ENCODE measurements around the gene SHMT2. TPM values are rescaled to one million over a fixed set of nuclear protein-coding genes. Genes with fewer than 3 reads are reported as not detected.

The SHMT2 gene
- total and polyA plus RNA-seq, 2 donors (not counting 3 experiments of a cell fraction or from before 2014, with no cell fraction given) = 155 to 243 TPM

DNA sequence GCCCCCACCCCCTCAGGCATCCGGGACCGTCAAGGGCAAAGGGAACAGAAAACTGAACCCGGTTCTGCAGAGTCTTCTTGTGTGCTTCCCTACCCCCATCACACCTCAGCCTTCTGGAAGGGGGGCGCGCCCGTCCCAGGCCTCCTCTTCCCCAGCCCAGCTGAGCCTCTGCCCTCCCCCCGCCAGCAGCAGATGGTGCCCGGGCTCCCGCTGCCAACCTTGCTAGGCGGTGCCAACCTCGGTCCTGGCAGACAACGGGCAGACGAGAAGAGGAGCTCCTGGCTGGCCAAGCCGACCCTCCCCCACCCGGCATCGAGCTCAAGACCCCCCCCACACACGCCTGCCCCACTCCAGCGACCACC, 12.8 kb downstream of the SHMT2 start:
- BruUV-seq (replicated peaks) = no TSS peak
- H3K27ac ChIP-seq (ENCODE audit: insufficient read depth, low read depth, low read length) = no peak overlapping the region
- H3K9me3 ChIP-seq (replicated peaks; ENCODE audit: control insufficient read depth, insufficient read depth, low read length) = no peaks in the 10 kb centered on the region
- no peak overlapping the region for H3K4me3 ChIP-seq (replicated peaks in 1 of 3; ENCODE audit: insufficient read depth in 1 of 3, low read depth in 1 of 3, low read length in 3 of 3)
- dilution Hi-C loops (cut with MboI; ENCODE audit: extremely low pct_ligation_motif_present, low sequenced_read_pairs) = no loop called here
- H3K27me3 ChIP-seq (ENCODE audit: control insufficient read depth in 2 of 2, insufficient read depth in 2 of 2, low read length in 2 of 2) = peaks cover 47 to 48% of the 10 kb centered on the region in 2 experiments
- POLR2A ChIA-PET = interaction anchor here (0.9 to 1.5 kb wide), 2 partner anchors 13 to 29 kb away, joined by 3 to 4 read pairs; partner anchors contain the start of gene SHMT2
- TF ChIP-seq, protein P1, sequence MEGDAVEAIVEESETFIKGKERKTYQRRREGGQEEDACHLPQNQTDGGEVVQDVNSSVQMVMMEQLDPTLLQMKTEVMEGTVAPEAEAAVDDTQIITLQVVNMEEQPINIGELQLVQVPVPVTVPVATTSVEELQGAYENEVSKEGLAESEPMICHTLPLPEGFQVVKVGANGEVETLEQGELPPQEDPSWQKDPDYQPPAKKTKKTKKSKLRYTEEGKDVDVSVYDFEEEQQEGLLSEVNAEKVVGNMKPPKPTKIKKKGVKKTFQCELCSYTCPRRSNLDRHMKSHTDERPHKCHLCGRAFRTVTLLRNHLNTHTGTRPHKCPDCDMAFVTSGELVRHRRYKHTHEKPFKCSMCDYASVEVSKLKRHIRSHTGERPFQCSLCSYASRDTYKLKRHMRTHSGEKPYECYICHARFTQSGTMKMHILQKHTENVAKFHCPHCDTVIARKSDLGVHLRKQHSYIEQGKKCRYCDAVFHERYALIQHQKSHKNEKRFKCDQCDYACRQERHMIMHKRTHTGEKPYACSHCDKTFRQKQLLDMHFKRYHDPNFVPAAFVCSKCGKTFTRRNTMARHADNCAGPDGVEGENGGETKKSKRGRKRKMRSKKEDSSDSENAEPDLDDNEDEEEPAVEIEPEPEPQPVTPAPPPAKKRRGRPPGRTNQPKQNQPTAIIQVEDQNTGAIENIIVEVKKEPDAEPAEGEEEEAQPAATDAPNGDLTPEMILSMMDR (IDR thresholded peaks at IDR 0.05; ENCODE audit: extremely low read depth in 1 of 2, insufficient read depth in 1 of 2, low read depth in 1 of 2, low read length in 2 of 2) = no peak
- TF ChIP-seq MYC (IDR thresholded peaks at IDR 0.05; ENCODE audit: low read depth, low read length) (no peak), EZH2 (IDR thresholded peaks at IDR 0.05; ENCODE audit: borderline replicate concordance, low read depth, low read length, severe bottlenecking) (no peak), FOS (IDR thresholded peaks at IDR 0.05; ENCODE audit: borderline replicate concordance, insufficient read depth, low read length) (no peak), POLR2AphosphoS5 (IDR thresholded peaks at IDR 0.05; ENCODE audit: insufficient read depth, low read depth, low read length) (no peak), JUN (IDR thresholded peaks at IDR 0.05; ENCODE audit: borderline replicate concordance, insufficient read depth, insufficient read length, low read depth) (no peak), POLR2A (IDR thresholded peaks at IDR 0.05; ENCODE audit: low read depth, low read length) (no peak), GATA2 (IDR thresholded peaks at IDR 0.05; ENCODE audit: insufficient read depth, insufficient read length, low read depth, low read length) (no peak)
- TF ChIP-seq, protein P2, sequence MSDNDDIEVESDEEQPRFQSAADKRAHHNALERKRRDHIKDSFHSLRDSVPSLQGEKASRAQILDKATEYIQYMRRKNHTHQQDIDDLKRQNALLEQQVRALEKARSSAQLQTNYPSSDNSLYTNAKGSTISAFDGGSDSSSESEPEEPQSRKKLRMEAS (IDR thresholded peaks at IDR 0.05; ENCODE audit: insufficient read depth, insufficient read length) = no peak
- CTCF ChIA-PET = interaction anchor here (0.7 to 10.7 kb wide), 31 partner anchors 9 to 1596 kb away, joined by 3 to 214 read pairs (median 5); partner anchors contain the start of genes ARHGEF25, GLI1, INHBE and NXPH4
- H3K9ac ChIP-seq (replicated peaks; ENCODE audit: extremely low read depth, insufficient read depth, low read length) = no peak overlapping the region
- DNase-seq (ENCODE audit: low read depth, low spot score) (no peak), FAIRE-seq (no peak)
- H3K9me1 ChIP-seq (replicated peaks; ENCODE audit: control insufficient read depth, extremely low read depth, insufficient read depth, low read length) = no peaks in the 10 kb centered on the region
- intact Hi-C loops (cut with micrococcal nuclease) = loop anchor here (5.0 kb wide), 2 partner anchors 115 to 130 kb away; partner anchors contain the start of genes LRP1 and STAT6
- H4K20me1 ChIP-seq (replicated peaks; ENCODE audit: control insufficient read depth, extremely low read depth, insufficient read depth, low read length) = no peaks in the 10 kb centered on the region
- H3K4me2 ChIP-seq (ENCODE audit: insufficient read depth, low read length) = no peak overlapping the region
- peaks cover 28% of the 10 kb centered on the region for H3K4me1 ChIP-seq (ENCODE audit: control insufficient read depth, extremely low read depth, insufficient read depth, low read length)
- no peak overlapping the region for H2AFZ ChIP-seq (ENCODE audit: low read depth, low read length)
- H3K36me3 ChIP-seq (ENCODE audit: control insufficient read depth in 2 of 2, extremely low read depth in 1 of 2, insufficient read depth in 2 of 2, low read length in 2 of 2) = no peaks in the 10 kb centered on the region
- H3K79me2 ChIP-seq (ENCODE audit: control insufficient read depth, insufficient read depth, low read length) = no peaks in the 10 kb centered on the region
